Fibroblast of mammary gland (primary cell): ENCODE data around the gene POLR1C.

Source experiments
- DNase-seq: peaks from one replicate; pipeline ENCODE4 v3.0.0-alpha.2; 2010; ENCODE audit warnings: low read depth
- H3K4me3 ChIP-seq: 2 replicates; pipeline ENCODE4 v1.5.1; 2011; ENCODE audit warnings: low read depth, mild to moderate bottlenecking, low read length, moderate library complexity; ENCODE audit not compliant: control insufficient read depth
- TF ChIP-seq, protein P1 (sequence below): conservative IDR thresholded peaks from 2 replicates; pipeline ENCODE4 v1.5.1; 2011; ENCODE audit warnings: low read depth, low read length, inconsistent platforms; ENCODE audit not compliant: control insufficient read depth, insufficient read depth

POLR1C gene

DNA sequence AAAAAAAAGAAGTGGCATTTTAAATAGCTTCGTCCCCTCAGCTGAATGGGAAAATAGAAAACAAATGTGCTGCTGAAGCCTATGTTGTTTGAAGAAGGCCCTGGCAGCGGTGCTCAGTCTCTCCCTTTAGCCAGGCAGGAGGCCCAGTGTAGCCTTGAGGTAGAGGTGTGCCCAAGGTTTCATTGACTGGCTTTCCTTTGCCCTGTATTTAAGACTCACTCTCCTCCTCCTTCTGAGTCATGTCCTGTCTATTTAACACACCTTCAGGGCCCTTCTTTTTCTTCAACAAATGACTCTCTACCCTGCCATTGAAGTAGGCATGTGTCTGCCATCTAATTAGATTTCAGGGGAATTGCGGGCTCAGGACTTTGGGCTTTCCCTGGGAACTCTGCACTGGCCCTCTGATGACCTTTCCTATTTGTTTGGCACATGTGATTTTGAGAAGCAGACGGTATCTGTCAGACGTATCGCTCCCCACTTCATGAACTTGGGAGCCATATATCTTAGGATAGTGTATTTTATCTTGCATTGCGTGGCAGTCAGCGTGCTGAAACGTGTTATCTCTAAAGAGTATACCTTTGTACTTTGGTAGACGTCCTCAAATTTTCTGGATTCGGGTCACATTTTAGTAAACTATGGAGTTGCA lies 35.2 kb upstream of the POLR1C start:
- no peak for DNase-seq
- TF ChIP-seq, protein P1, sequence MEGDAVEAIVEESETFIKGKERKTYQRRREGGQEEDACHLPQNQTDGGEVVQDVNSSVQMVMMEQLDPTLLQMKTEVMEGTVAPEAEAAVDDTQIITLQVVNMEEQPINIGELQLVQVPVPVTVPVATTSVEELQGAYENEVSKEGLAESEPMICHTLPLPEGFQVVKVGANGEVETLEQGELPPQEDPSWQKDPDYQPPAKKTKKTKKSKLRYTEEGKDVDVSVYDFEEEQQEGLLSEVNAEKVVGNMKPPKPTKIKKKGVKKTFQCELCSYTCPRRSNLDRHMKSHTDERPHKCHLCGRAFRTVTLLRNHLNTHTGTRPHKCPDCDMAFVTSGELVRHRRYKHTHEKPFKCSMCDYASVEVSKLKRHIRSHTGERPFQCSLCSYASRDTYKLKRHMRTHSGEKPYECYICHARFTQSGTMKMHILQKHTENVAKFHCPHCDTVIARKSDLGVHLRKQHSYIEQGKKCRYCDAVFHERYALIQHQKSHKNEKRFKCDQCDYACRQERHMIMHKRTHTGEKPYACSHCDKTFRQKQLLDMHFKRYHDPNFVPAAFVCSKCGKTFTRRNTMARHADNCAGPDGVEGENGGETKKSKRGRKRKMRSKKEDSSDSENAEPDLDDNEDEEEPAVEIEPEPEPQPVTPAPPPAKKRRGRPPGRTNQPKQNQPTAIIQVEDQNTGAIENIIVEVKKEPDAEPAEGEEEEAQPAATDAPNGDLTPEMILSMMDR = no peak
- no peak overlapping the region for H3K4me3 ChIP-seq

GRCh38 chr6:43488667-43489276 lies 28.1 kb upstream of the POLR1C start:
- peak; percentile 75 for DNase-seq
- H3K4me3 ChIP-seq = no peak overlapping the region
- TF ChIP-seq, protein P1 = no peak

- H3K4me3 ChIP-seq = no peak overlapping the region
- DNase-seq = no peak
- TF ChIP-seq, protein P1 = no peak
Measured at GRCh38 chr6:43489277-43490072, 27.4 kb upstream of the POLR1C start.

- no peak for DNase-seq
- no peak overlapping the region for H3K4me3 ChIP-seq
- TF ChIP-seq, protein P1 = no peak
Measured at GRCh38 chr6:43490523-43490939, 26.4 kb upstream of the POLR1C start.

DNA sequence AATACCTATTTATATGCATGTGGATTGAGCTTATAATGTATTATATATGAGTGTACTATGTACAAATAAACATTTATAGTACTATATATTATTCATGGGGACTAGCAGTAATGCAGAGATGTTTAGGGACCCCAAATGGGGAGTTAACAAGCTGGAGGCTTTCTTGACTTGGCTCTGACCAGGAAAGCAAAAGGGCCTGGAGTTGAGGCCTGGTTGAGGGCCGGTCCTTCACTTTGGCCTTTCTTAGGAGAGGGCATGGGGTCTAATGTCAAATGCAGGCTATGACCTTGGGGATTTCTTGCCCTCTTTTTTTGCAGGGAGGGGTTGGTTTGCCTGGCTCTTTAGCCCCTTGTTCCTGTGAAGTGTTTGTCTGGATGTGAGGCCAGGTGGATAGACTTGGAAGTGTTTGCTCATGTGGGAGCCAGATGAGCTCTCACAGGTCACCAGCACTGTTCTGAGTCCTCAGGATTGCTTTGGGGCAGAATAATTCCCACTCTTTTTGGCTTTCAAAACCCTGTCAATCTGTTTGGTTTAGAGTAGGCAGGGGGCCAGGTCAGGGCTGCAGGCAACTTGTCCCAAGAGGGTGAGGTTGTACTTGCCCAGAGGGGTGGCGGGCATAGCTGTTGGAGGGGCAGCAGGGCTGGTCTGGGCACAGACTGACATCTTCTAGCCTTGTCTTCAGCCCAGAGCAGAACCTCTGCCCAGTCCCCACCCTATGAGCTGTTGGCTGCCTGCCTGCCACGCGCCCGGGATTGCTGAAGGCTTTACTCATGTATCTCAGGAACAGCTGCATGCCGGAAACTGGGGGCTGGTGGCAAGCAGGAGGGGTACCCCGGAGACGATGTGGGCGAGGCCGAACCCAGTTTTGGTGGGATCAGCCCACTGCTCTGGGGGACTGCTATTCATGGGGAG lies 24.9 kb upstream of the POLR1C start:
- peak; percentile 76 for DNase-seq
- TF ChIP-seq, protein P1 = no peak
- no peak overlapping the region for H3K4me3 ChIP-seq

GRCh38 chr6:43492673-43493072 lies 24.2 kb upstream of the POLR1C start:
- DNase-seq = peak; percentile 54
- no peak overlapping the region for H3K4me3 ChIP-seq
- TF ChIP-seq, protein P1 = no peak
